Mucosa of stomach (tissue), 1 donor: ENCODE results near the gene CCM2L.

ENCODE experiments used
- H3K27me3 ChIP-seq: one replicate; pipeline ENCODE4 v1.7.0; 2013; ENCODE audit warnings: mild to moderate bottlenecking, low read length; ENCODE audit not compliant: control insufficient read depth, insufficient read depth
- H3K36me3 ChIP-seq: one replicate; pipeline ENCODE4 v1.7.0; 2013; ENCODE audit warnings: low read length; ENCODE audit not compliant: control insufficient read depth, insufficient read depth
- H3K4me1 ChIP-seq: one replicate; pipeline ENCODE4 v1.7.0; 2013; ENCODE audit warnings: mild to moderate bottlenecking, low read length; ENCODE audit not compliant: control insufficient read depth, insufficient read depth
- H3K4me3 ChIP-seq: one replicate; pipeline ENCODE4 v1.7.0; 2013; ENCODE audit warnings: low read length
- H3K9ac ChIP-seq: one replicate; pipeline ENCODE4 v1.7.0; 2013; ENCODE audit warnings: mild to moderate bottlenecking, low read length, moderate library complexity
- H3K9me3 ChIP-seq: one replicate; pipeline ENCODE4 v1.7.0; 2013; ENCODE audit warnings: mild to moderate bottlenecking, low read length, moderate library complexity; ENCODE audit not compliant: control insufficient read depth
- donor health status: Pancreatic carcinoma.

Gene CCM2L

DNA sequence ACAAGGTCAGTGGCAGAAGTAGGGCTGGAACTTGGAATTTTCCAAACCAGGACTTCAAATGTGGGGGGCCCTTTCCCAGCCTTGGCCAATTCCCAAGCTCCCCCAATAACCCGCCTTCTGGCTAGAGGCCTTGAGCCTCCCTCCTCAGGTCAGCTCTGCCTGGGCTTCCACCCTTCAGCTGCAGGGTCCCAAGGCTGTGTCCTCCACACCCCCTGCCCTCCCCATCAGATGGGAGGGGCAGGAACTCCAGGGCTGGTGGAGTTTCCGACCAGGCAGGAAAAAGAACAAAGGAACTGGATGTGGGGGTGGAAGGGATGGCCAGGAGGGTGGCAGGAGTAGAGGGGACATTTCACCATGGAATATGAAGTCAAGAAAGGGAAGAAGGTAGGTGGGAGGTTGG, at the start of gene CCM2L:
CCM2L (plus strand) TSS at position 338 of the 400 bp plus-strand sequence; CDS start at position 355, 17 bp downstream.
- H3K4me1 ChIP-seq, result no peaks in the 10 kb centered on the region
- no peaks in the 10 kb centered on the region for H3K9me3 ChIP-seq
- H3K9ac ChIP-seq, result no peak within 1 kb of the TSS
- peaks cover 7% of the 10 kb centered on the region for H3K27me3 ChIP-seq
- no peak within 1 kb of the TSS for H3K4me3 ChIP-seq
- no peaks in the 10 kb centered on the region for H3K36me3 ChIP-seq

DNA sequence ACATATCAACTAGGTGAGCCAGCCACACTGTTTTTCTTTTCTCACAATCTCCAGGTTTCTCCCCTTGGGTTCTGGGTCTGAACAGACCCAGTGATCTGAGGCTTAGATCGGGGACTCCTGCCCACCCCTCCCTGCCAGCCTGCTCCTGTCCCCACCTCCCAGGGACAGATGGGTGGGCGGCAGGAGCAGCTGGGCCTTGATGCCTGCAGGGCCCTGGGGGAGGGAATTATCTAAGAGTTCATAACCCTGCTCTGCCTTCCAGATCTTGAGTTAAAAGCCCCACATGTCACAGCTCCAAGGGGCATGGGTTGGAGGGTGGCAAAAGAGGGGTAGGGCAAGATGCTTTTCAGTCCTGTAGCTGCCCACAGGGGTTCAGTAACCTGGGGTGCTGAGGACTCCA, 47.5 kb upstream of the CCM2L start:
- Histone ChIP-seq H3K4me3 (no peak overlapping the region), H3K27me3 (peaks cover 11% of the 10 kb centered on the region), H3K36me3 (no peaks in the 10 kb centered on the region), H3K9me3 (no peaks in the 10 kb centered on the region), H3K4me1 (no peaks in the 10 kb centered on the region), H3K9ac (no peak overlapping the region)

DNA sequence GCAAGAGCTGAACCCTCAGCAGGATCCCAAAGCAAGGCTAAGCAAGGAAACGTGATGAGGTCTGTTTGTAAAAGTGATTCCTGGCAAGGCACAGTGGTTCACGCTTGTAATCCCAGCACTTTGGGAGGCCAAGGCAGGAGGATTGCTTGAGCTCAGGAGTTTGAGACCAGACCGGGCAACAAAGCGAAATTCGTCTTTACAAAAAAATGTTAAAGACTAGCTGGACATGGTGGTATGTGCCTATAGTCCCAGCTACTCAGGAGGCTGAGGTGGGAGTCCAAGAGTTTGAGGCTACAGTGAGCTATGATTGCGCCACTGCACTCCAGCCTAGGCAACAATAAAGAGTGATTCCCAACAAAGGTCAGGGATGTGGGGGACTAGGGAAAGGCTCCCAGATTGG, 46.3 kb upstream of the CCM2L start:
- Histone ChIP-seq H3K9me3 (no peaks in the 10 kb centered on the region), H3K4me1 (no peaks in the 10 kb centered on the region), H3K27me3 (peaks cover 11% of the 10 kb centered on the region), H3K4me3 (no peak overlapping the region), H3K9ac (no peak overlapping the region), H3K36me3 (no peaks in the 10 kb centered on the region)

DNA sequence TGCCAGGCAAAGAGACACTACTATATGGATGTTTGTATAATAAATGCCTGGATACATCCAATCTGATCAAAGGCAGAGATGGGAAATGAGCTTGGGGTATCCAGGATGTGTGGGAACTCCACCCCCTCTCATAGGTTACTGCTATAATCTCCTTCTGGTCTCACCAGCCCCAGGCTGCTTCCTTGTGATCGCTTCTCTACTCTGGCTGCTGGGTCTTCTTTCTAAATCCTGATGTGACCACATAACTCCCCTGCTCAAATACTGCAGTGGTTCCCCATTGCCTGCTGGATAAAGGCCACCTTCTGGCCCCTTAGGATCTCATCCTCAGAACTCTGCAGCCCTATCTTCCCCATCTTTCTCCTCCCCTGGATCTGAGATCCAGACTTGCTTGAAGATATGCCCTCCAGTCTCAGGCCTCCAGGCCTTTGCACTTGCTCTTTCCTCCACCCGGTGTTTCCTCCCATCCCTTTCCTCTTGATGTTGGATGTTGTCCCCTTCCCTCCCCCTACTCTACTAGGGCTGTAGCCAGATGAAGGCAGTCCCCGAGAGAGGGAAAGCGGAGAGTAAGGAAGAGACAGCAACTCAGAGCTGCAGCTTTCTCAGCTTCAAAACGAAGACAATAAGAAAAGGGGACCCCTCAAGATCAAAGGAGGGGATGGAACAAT, 43.1 kb upstream of the CCM2L start:
- no peaks in the 10 kb centered on the region for H3K4me1 ChIP-seq
- H3K9ac ChIP-seq, result no peak overlapping the region
- H3K36me3 ChIP-seq, result no peaks in the 10 kb centered on the region
- peaks cover 11% of the 10 kb centered on the region for H3K27me3 ChIP-seq
- H3K9me3 ChIP-seq, result no peaks in the 10 kb centered on the region
- H3K4me3 ChIP-seq, result no peak overlapping the region

DNA sequence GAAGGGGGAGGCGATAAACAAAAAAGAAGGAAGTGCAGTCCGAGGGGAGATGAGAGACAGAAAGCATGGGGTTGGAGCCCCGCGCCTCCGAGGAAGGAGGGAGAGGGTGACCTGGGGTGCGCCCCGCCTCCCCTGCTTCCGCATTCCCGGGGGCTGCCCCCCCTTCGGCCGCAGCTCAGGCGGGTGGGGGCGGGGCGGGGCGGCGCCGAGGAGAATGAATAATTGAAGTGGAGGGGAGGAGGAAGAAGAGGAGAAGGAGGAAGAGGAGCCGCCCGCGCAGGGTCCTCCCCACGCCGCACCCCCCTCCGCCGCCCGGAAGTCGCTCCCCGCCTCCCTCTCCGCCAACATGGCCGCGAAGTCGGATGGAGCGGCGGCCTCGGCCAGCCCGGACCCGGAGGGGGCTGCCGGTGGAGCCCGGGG, 42.4 kb upstream of the CCM2L start, which contains the start of gene XKR7:
XKR7 (plus strand) TSS at position 322 of the 420 bp plus-strand sequence; CDS start at position 347, 25 bp downstream.
- Histone ChIP-seq H3K36me3 (no peaks in the 10 kb centered on the region), H3K9me3 (no peaks in the 10 kb centered on the region), H3K4me1 (no peaks in the 10 kb centered on the region), H3K27me3 (peaks cover 11% of the 10 kb centered on the region), H3K4me3 (no peak within 1 kb of the TSS), H3K9ac (no peak within 1 kb of the TSS)

DNA sequence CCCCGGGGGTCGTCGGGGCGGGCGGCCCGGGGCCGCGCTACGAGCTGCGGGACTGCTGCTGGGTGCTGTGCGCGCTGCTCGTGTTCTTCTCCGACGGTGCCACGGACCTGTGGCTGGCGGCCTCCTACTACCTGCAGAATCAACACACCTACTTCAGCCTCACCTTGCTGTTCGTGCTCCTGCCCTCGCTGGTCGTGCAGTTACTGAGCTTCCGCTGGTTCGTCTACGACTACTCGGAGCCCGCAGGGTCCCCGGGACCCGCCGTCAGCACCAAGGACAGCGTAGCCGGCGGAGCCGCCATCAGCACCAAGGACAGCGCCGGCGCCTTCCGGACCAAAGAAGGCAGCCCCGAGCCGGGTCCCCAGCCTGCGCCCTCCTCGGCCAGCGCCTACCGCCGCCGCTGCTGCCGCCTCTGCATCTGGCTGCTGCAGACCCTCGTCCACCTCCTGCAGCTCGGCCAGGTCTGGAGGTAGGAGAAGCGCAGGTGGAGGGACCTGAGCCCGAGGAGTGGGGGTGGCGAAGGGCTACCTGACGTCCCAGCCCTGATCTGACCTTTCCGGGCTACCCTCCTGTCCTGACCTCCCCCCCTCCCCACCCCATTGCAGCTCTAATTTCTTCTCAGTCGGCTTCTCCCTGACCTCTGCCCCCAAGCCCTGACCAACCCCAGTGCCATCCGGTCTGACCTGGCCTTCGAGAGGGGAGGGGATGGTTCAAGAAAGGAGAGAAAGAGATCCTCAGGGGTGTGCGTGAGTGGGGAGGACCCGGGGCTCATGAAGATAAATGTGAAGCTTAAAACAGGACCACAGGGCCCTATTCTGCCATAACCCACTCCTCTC, 41.7 kb upstream of the CCM2L start:
- H3K27me3 ChIP-seq, result peaks cover 11% of the 10 kb centered on the region
- H3K9ac ChIP-seq, result no peak overlapping the region
- no peaks in the 10 kb centered on the region for H3K36me3 ChIP-seq
- no peaks in the 10 kb centered on the region for H3K4me1 ChIP-seq
- no peaks in the 10 kb centered on the region for H3K9me3 ChIP-seq
- no peak overlapping the region for H3K4me3 ChIP-seq

DNA sequence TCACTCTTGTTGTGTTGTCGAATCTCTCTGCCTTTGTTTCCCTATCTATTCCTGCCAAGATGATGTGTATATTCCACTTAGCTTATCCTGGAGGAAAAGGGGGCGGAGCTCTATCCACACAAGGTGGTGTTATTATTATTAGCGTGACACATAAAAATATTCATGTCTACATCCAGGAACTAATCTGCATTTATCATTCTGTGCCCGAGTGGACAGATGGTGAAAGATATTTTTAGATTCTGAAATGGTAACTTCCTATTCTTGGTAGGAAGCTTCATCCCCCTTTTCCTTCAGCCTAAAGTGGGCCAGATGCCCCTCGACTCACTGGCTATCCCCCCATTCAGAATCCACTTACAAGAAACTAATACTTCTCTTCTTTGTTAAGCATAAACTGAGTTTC, 40.2 kb upstream of the CCM2L start:
- Histone ChIP-seq H3K36me3 (no peaks in the 10 kb centered on the region), H3K27me3 (peaks cover 17% of the 10 kb centered on the region), H3K4me1 (no peaks in the 10 kb centered on the region), H3K4me3 (no peak overlapping the region), H3K9ac (no peak overlapping the region), H3K9me3 (no peaks in the 10 kb centered on the region)

DNA sequence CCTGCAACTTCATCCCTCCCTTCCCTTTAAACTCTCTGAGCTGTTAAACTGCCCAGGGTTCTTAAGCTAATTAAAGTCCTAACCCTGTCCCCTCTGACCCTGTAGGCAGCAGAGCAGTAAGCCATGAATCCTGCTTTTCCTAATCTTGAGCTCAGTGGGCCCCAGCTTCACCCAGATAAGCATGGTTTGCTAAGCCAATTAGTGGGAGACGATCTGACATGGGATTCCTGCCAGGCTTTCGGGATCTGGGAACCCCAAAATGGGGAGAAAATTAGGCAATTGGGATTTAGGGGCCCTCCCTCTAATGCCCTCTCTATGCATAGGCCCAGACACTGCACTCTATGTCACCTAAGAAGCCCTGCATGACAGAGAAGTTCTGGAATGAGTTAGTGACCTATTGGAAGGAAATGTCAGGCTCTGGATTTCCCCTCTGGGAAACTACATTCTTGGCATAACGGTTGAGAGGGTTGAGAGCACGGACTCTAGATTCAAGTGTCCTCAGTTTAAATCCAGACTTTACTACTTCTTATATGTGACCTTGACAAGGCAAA, 37.7 kb upstream of the CCM2L start:
- H3K9ac ChIP-seq, result no peak overlapping the region
- H3K36me3 ChIP-seq, result no peaks in the 10 kb centered on the region
- no peaks in the 10 kb centered on the region for H3K4me1 ChIP-seq
- H3K4me3 ChIP-seq, result no peak overlapping the region
- H3K9me3 ChIP-seq, result no peaks in the 10 kb centered on the region
- H3K27me3 ChIP-seq, result peaks cover 6% of the 10 kb centered on the region

DNA sequence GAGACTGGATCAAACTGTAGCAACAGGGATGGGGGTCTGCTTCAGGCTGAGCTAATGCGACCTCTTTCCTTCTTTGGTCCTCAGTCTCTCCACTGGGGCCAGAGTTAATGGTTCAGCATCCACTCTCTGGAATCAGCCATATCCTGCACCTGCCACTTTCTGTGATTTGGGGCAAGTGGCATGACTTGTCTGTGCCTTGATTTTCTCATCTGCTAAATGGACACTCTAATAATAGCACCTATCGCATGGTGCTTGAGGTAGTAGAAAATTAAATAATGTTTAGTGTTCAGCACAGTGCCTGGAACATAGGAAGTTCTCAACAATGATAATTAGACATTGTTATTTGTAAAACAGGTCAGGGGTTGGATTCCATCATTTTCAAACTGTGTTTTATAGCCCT, 35.9 kb upstream of the CCM2L start:
- Histone ChIP-seq H3K4me1 (no peaks in the 10 kb centered on the region), H3K27me3 (peaks cover 6% of the 10 kb centered on the region), H3K9ac (no peak overlapping the region), H3K4me3 (no peak overlapping the region), H3K9me3 (no peaks in the 10 kb centered on the region), H3K36me3 (no peaks in the 10 kb centered on the region)

DNA sequence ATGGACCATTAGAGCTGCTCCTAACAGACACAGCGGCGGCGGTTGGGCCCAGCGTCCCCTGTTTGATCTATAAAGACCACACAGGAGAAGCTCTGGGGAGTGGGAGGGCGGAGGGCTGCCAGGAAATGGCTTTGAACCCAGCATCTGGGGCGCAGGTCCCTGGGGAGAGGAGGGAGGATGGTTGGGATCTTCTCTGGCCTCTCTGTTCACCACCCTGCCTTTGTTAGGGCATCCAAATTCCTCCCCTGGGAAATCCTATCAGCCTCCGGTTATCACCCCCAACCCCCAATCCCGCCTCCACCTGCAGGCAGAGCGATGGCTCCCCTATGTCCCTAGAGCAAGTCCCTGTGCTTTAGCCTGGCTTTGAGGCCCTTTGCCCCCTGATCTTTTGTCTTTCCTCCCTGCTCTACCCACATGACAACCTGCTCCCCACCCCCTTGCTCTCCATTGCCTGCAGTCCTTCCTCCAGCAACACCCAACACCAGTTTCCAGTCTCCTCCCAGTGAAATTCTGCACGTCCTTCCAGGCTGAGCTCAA, 35.2 kb upstream of the CCM2L start:
- Histone ChIP-seq H3K4me3 (no peak overlapping the region), H3K9me3 (no peaks in the 10 kb centered on the region), H3K9ac (no peak overlapping the region), H3K4me1 (no peaks in the 10 kb centered on the region), H3K36me3 (no peaks in the 10 kb centered on the region), H3K27me3 (peaks cover 6% of the 10 kb centered on the region)

DNA sequence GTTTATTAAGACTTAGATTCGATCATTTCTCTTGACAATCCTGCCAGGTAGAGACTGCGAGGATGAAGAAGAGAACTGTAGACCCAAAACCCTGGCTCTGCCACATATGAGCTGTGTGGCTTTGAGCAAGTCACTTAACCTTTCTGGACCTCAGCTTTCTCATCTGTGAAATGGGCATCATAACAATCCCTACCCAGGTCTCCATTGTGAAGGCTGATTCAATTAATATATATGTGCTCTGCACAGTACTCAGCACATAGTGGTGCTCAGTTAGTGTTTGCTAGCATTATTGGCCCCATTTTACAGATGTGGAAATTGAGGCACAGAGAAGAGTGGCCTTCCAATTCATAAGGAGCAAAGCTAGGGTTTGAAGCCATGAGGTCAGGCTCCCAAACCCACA, 34.4 kb upstream of the CCM2L start:
- Histone ChIP-seq H3K27me3 (peaks cover 6% of the 10 kb centered on the region), H3K4me3 (no peak overlapping the region), H3K36me3 (no peaks in the 10 kb centered on the region), H3K9me3 (no peaks in the 10 kb centered on the region), H3K4me1 (no peaks in the 10 kb centered on the region), H3K9ac (no peak overlapping the region)

DNA sequence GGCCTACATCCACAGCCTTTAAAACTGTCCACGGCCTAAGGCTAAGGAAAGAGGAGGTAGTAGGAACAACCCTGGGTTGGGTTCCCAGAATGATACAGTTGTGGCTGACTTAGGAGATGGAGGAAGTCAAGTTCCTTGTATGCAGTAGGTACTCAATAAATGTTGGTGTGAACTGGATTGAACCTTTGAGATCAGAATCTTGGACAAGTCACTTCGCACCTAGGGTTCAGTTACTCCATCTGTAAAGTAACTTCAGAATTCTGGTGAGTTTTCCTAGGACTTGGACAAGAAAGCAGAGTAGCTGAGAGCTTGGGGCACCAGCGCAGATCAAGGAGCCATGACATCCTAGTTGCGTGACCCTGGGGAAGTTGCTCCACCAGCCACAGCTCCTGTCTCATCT, 33.2 kb upstream of the CCM2L start:
- Histone ChIP-seq H3K9me3 (no peaks in the 10 kb centered on the region), H3K27me3 (peaks cover 6% of the 10 kb centered on the region), H3K4me3 (no peak overlapping the region), H3K36me3 (no peaks in the 10 kb centered on the region), H3K4me1 (no peaks in the 10 kb centered on the region), H3K9ac (no peak overlapping the region)
